Left lung (tissue), 10 donors: ENCODE results near the gene IMPDH1. TPM values are rescaled to one million over a fixed set of nuclear protein-coding genes. Genes with fewer than 3 reads are reported as not detected.

ENCODE experiments used
- ATAC-seq: fragments of 200-7000 bp; cut with Tn5 transposase; one replicate; pipeline ENCODE4 v1.9.1; 2020; ENCODE audit warnings: moderate library complexity
- DNase-seq, 4 donors: peaks; one replicate each; pipeline ENCODE4 v3.0.0-alpha.2; 2013 to 2020
- H3K27ac ChIP-seq, 2 donors: fragments of 200-600 bp; sonication (generic) in 1 of 2; one replicate each; pipeline versions ENCODE4 v1.5.0 to v1.8.0; 2020 to 2021
- H3K27me3 ChIP-seq, 2 donors: fragments of 200-600 bp; sonication (generic) in 1 of 2; one replicate each; pipeline versions ENCODE4 v1.5.0 to v1.8.0; 2020 to 2021
- H3K36me3 ChIP-seq, 2 donors: fragments of 200-600 bp; sonication (generic) in 1 of 2; one replicate each; pipeline versions ENCODE4 v1.5.0 to v1.8.0; 2020 to 2021
- H3K4me1 ChIP-seq, 2 donors: fragments of 200-600 bp; one replicate each; pipeline ENCODE4 v1.8.0; 2021
- H3K4me3 ChIP-seq, 2 donors: fragments of 200-600 bp; sonication (generic) in 1 of 2; one replicate each; pipeline versions ENCODE4 v1.5.0 to v1.8.0; 2020 to 2021; ENCODE audit warnings: mild to moderate bottlenecking in 1 of 2
- H3K9me3 ChIP-seq, 2 donors: fragments of 200-600 bp; sonication (generic) in 1 of 2; one replicate each; pipeline versions ENCODE4 v1.5.0 to v1.8.0; 2020 to 2021
- intact Hi-C, 2 donors: fragments of 100-400 bp; cut with DNase I; formaldehyde crosslinking; loops; one replicate each; pipeline versions ENCODE4 v1.11.2 to v1.14.2; 2022
- polyA plus RNA-seq, 6 donors: library from polyadenylated mRNA; unstranded; fragments of 120-200 nt; gene quantifications; one replicate each; pipeline ENCODE4 v1.2.1, GENCODE V29; 2013; ENCODE audit not compliant: insufficient read length in 6 of 6
- total RNA-seq, 2 donors: library from RNA; stranded (reverse); fragmentation: NEBNext Ultra II Directional; extraction: Animal tissue kit (Norgen Biotek cat#: 25700); gene quantifications; one replicate each; pipeline ENCODE4 v1.2.1, GENCODE V29; 2021
- TF ChIP-seq, protein P1 (sequence below), 2 donors: fragments of 200-600 bp; sonication (generic) in 1 of 2; IDR thresholded peaks; one replicate each; pipeline versions ENCODE4 v1.5.0 to v1.8.0; 2021; ENCODE audit warnings: antibody characterized with exemption in 2 of 2
- donor health status: DM: no; HTN: yes; CAD: no.
- donor health status: DM: no; HTN: no; CAD: no.

IMPDH1 gene
- total and polyA plus RNA-seq, 8 donors: 32.4 to 106 (median 38.2) TPM

DNA sequence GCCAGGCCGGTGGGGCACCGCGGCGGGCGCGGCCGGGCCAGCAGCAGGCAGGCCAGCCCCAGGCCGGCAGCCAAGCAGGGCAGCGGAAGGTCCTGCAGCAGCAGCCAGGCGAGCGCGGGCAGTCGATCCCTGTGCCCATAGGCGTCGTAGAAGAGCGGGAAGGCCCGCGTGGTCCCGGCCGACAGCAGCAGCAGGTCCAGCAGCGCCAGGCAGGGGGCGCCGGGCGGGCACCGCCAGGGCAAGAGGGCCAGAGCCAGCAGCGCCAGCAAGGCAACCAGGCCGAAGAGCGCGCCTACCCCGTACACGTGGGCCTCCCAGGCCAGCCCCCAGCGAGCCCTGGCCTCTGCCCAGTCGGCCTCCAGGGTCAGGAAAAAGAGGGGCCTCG, 57.6 kb downstream of the IMPDH1 start:
- TF ChIP-seq, protein P1, sequence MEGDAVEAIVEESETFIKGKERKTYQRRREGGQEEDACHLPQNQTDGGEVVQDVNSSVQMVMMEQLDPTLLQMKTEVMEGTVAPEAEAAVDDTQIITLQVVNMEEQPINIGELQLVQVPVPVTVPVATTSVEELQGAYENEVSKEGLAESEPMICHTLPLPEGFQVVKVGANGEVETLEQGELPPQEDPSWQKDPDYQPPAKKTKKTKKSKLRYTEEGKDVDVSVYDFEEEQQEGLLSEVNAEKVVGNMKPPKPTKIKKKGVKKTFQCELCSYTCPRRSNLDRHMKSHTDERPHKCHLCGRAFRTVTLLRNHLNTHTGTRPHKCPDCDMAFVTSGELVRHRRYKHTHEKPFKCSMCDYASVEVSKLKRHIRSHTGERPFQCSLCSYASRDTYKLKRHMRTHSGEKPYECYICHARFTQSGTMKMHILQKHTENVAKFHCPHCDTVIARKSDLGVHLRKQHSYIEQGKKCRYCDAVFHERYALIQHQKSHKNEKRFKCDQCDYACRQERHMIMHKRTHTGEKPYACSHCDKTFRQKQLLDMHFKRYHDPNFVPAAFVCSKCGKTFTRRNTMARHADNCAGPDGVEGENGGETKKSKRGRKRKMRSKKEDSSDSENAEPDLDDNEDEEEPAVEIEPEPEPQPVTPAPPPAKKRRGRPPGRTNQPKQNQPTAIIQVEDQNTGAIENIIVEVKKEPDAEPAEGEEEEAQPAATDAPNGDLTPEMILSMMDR (IDR thresholded peaks at IDR 0.05): peak; percentile 31 to 57
- peaks cover 26 to 64% of the 10 kb centered on the region in 2 donors for H3K27me3 ChIP-seq
- no peaks in the 10 kb centered on the region for H3K9me3 ChIP-seq
- H3K27ac ChIP-seq: no peak overlapping the region
- DNase-seq: peak in 3 of 4 donors; percentile 44 to 89 (median 55)
- no peak overlapping the region for H3K4me3 ChIP-seq
- H3K4me1 ChIP-seq: peaks cover 0 to 17% of the 10 kb centered on the region in 2 donors
- peak; percentile 84 for ATAC-seq
- intact Hi-C loops: loop anchor here in 1 of 2 donors (5.0 kb wide), 1 partner anchor 35 kb away; no protein-coding TSS in a partner anchor
- no peaks in the 10 kb centered on the region for H3K36me3 ChIP-seq

DNA sequence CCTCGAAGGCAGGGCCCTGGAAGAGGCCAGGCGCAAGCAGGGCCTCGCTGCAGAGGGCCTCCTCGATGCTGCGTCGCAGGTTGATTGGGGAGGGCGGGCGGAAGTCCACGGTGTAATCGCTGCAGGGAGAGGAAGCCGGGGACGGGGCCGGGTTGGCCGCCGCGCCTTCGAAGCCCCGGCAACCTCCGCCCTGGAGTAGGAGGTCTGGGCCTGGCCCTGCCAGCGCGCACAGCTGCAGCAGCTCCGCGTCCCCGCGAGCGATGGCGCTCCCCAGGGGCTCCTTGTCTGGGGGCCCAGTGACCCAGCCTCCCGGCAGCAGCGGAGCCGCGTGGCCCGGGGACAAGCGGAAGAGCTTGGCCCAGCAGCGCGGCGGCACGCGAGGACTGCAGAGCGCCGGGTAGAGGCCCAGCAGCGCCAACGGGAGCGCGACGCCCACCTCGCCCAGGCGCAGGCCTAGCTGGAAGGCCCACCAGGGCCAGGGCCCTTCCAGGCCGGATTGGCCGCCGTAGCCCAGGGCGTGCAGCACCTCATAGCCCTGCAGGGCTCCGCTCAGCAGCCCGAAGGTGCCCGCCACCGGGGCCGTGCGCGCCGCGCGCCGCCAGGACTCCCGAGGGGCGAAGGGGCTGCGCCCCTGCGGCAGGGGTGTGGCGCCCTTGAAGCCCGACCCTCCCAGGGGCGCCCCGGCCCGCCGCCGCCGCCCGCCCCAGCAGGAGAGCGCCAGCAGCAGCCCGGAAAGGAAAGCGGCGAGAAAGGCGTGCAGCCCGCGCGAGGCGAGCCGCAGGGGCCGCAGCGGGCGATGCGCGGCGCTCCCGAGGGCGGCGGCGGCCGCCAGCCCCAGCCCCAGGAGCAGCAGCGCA, 58.3 kb downstream of the IMPDH1 start:
- Histone ChIP-seq H3K27ac (no peak overlapping the region), H3K27me3 (peaks cover 26 to 64% of the 10 kb centered on the region in 2 donors), H3K36me3 (no peaks in the 10 kb centered on the region), H3K9me3 (no peaks in the 10 kb centered on the region), H3K4me3 (peak overlapping the region in 1 of 2 donors; percentile 23), H3K4me1 (peaks cover 0 to 17% of the 10 kb centered on the region in 2 donors)
- intact Hi-C loops: loop anchor here in 1 of 2 donors (5.0 kb wide), 1 partner anchor 36 kb away; no protein-coding TSS in a partner anchor
- TF ChIP-seq, protein P1 (IDR thresholded peaks at IDR 0.05): no peak
- no peak for ATAC-seq
- DNase-seq: peak in 1 of 4 donors; percentile 83

DNA sequence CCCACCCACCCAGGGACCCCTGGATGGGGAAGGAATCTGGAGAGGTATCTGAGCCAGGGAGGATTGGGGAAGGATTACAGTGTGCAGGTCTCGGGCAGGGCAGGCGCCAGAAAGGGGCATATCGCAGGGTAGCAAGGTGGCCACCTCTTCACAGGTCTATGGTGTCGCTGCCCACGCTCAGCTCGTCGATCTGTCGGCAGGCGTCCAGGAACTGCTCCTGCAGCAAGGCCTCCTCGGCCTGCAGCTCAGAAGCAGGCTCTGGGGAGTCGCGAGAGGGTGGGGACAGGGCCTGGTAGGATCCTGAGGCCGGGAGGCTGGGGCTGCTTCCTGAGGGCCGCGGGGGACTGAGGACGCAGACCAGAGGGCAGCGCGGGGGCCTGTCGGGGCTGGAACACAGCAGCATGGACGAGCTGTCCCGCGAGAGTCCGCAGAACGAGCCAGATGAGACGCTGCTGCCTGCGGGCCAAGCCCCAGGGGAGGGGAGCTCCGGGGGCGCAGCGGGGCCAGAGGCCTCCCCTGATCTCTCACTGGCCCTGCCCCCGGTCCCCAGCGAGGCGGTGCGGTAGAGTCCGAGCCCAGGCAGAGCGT, 59.0 kb downstream of the IMPDH1 start:
- H3K9me3 ChIP-seq: no peaks in the 10 kb centered on the region
- peak in 1 of 4 donors; percentile 72 for DNase-seq
- H3K4me3 ChIP-seq: no peak overlapping the region
- no peaks in the 10 kb centered on the region for H3K36me3 ChIP-seq
- no peak overlapping the region for H3K27ac ChIP-seq
- intact Hi-C loops: loop anchor here in 1 of 2 donors (5.0 kb wide), 1 partner anchor 36 kb away; no protein-coding TSS in a partner anchor
- TF ChIP-seq, protein P1 (IDR thresholded peaks at IDR 0.05): no peak
- ATAC-seq: no peak
- peaks cover 0 to 17% of the 10 kb centered on the region in 2 donors for H3K4me1 ChIP-seq
- peaks cover 26 to 64% of the 10 kb centered on the region in 2 donors for H3K27me3 ChIP-seq

DNA sequence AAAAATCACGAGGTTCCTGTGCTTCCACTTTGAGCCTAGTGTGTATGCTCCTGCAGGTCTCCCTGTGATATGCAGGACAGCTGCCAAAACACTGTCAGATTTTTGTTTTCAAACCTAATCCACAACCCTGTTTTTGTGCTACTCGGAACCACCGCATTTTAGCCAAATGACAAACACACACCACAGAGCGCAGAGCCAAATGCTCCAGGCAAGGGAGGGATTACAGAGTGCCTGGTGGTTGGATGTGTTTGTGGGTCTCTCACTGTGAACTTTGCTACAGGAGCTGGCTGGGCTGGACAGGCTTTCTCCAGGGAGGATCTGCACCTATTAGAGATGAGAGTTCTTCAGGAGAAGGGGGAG, 60.3 kb downstream of the IMPDH1 start:
- Histone ChIP-seq H3K4me3 (no peak overlapping the region), H3K27ac (no peak overlapping the region), H3K27me3 (peaks cover 26 to 54% of the 10 kb centered on the region in 2 donors), H3K36me3 (no peaks in the 10 kb centered on the region), H3K9me3 (no peaks in the 10 kb centered on the region), H3K4me1 (peaks cover 0 to 18% of the 10 kb centered on the region in 2 donors)
- ATAC-seq (no peak), DNase-seq (no peak)
- TF ChIP-seq, protein P1 (IDR thresholded peaks at IDR 0.05): no peak
- intact Hi-C loops: no loop called here

DNA sequence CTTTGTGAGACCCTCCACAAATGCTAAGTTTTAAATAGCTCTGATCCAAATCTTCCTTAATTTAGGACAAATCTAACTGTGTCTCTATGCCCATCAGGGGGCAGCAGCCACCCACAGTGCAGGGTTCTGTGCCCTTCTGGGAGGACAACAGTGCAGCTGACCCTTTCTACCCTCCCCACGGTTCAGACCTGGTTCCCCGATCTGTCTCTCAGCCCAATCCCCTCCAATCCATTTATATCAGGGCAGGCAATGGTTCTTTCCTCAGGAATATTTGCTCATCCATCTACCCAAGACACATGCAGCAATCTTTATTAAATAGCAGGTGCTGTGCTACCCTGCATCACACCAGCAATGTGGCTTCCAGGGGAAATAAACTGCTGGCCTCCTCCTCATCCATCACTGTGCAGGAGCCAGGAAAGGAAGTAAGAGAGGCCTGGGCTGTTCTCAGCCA, 62.1 kb downstream of the IMPDH1 start:
- Histone ChIP-seq H3K36me3 (no peaks in the 10 kb centered on the region), H3K4me3 (no peak overlapping the region), H3K27ac (no peak overlapping the region), H3K27me3 (peaks cover 16 to 37% of the 10 kb centered on the region in 2 donors), H3K9me3 (no peaks in the 10 kb centered on the region), H3K4me1 (peaks cover 6 to 29% of the 10 kb centered on the region in 2 donors)
- intact Hi-C loops: no loop called here
- DNase-seq (peak in 1 of 4 donors; percentile 63), ATAC-seq (peak; percentile 34)
- TF ChIP-seq, protein P1 (IDR thresholded peaks at IDR 0.05): peak; percentile 32 to 37
